ENCODE results near the gene ZFR2. TPM values are rescaled to one million over a fixed set of nuclear protein-coding genes. Genes with fewer than 3 reads are reported as not detected.

ZFR2 gene
- total RNA-seq, 2 donors from 2014 or later, result 0.28 to 1.6 TPM

GRCh38 chr19:3837332-3837731 is 31.5 kb downstream of the ZFR2 start:
- H3K9me3 Mint-ChIP-seq, result no peaks in the 10 kb centered on the region
- H3K27me3 Mint-ChIP-seq, result peaks cover 3% of the 10 kb centered on the region
- no peak overlapping the region for H3K27ac Mint-ChIP-seq
- no peaks in the 10 kb centered on the region for H3K36me3 Mint-ChIP-seq (ENCODE audit: low read depth)
- H3K4me1 Mint-ChIP-seq, result no peaks in the 10 kb centered on the region
- no peak for ATAC-seq (replicated peaks)
- H3K4me3 Mint-ChIP-seq, result no peak overlapping the region

- peak; percentile 65 for ATAC-seq (replicated peaks)
- Mint-ChIP-seq H3K27me3 (peaks cover 3% of the 10 kb centered on the region), H3K9me3 (no peaks in the 10 kb centered on the region), H3K27ac (no peak overlapping the region), H3K36me3 (ENCODE audit: low read depth) (no peaks in the 10 kb centered on the region), H3K4me1 (no peaks in the 10 kb centered on the region), H3K4me3 (no peak overlapping the region)
Observed at GRCh38 chr19:3836887-3837286, 32.0 kb downstream of the ZFR2 start.

GRCh38 chr19:3835055-3835435 is 33.8 kb downstream of the ZFR2 start:
- H3K9me3 Mint-ChIP-seq, result no peaks in the 10 kb centered on the region
- H3K4me1 Mint-ChIP-seq, result no peaks in the 10 kb centered on the region
- no peak overlapping the region for H3K4me3 Mint-ChIP-seq
- no peak for ATAC-seq (replicated peaks)
- peaks cover 3% of the 10 kb centered on the region for H3K27me3 Mint-ChIP-seq
- H3K27ac Mint-ChIP-seq, result no peak overlapping the region
- H3K36me3 Mint-ChIP-seq (ENCODE audit: low read depth), result no peaks in the 10 kb centered on the region

- Mint-ChIP-seq H3K9me3 (no peaks in the 10 kb centered on the region), H3K36me3 (ENCODE audit: low read depth) (no peaks in the 10 kb centered on the region), H3K4me1 (no peaks in the 10 kb centered on the region), H3K4me3 (no peak overlapping the region), H3K27ac (no peak overlapping the region), H3K27me3 (no peaks in the 10 kb centered on the region)
- ATAC-seq (replicated peaks), result no peak
Observed at GRCh38 chr19:3834349-3835054, 34.3 kb downstream of the ZFR2 start.

- Mint-ChIP-seq H3K4me3 (no peak overlapping the region), H3K4me1 (no peaks in the 10 kb centered on the region), H3K9me3 (no peaks in the 10 kb centered on the region), H3K27ac (no peak overlapping the region), H3K36me3 (ENCODE audit: low read depth) (no peaks in the 10 kb centered on the region), H3K27me3 (no peaks in the 10 kb centered on the region)
- no peak for ATAC-seq (replicated peaks)
Observed at GRCh38 chr19:3833578-3834348, 35.1 kb downstream of the ZFR2 start.

- Mint-ChIP-seq H3K9me3 (no peaks in the 10 kb centered on the region), H3K36me3 (ENCODE audit: low read depth) (no peaks in the 10 kb centered on the region), H3K27ac (no peak overlapping the region), H3K27me3 (no peaks in the 10 kb centered on the region), H3K4me3 (no peak overlapping the region), H3K4me1 (no peaks in the 10 kb centered on the region)
- no peak for ATAC-seq (replicated peaks)
Observed at GRCh38 chr19:3832001-3832400, 36.8 kb downstream of the ZFR2 start.

GRCh38 chr19:3831601-3832000 is 37.2 kb downstream of the ZFR2 start:
- no peaks in the 10 kb centered on the region for H3K27me3 Mint-ChIP-seq
- no peak for ATAC-seq (replicated peaks)
- H3K36me3 Mint-ChIP-seq (ENCODE audit: low read depth), result no peaks in the 10 kb centered on the region
- no peaks in the 10 kb centered on the region for H3K4me1 Mint-ChIP-seq
- H3K4me3 Mint-ChIP-seq, result no peak overlapping the region
- no peak overlapping the region for H3K27ac Mint-ChIP-seq
- H3K9me3 Mint-ChIP-seq, result no peaks in the 10 kb centered on the region

- Mint-ChIP-seq H3K27ac (no peak overlapping the region), H3K4me1 (no peaks in the 10 kb centered on the region), H3K27me3 (no peaks in the 10 kb centered on the region), H3K9me3 (no peaks in the 10 kb centered on the region), H3K4me3 (no peak overlapping the region), H3K36me3 (ENCODE audit: low read depth) (no peaks in the 10 kb centered on the region)
- ATAC-seq (replicated peaks), result no peak
Observed at GRCh38 chr19:3830621-3831589, 37.9 kb downstream of the ZFR2 start.

GRCh38 chr19:3827306-3827705 is 41.5 kb downstream of the ZFR2 start:
- Mint-ChIP-seq H3K27ac (no peak overlapping the region), H3K4me1 (no peaks in the 10 kb centered on the region), H3K9me3 (no peaks in the 10 kb centered on the region), H3K27me3 (no peaks in the 10 kb centered on the region), H3K36me3 (ENCODE audit: low read depth) (no peaks in the 10 kb centered on the region), H3K4me3 (no peak overlapping the region)
- ATAC-seq (replicated peaks), result no peak

- H3K27me3 Mint-ChIP-seq, result no peaks in the 10 kb centered on the region
- no peaks in the 10 kb centered on the region for H3K4me1 Mint-ChIP-seq
- no peaks in the 10 kb centered on the region for H3K36me3 Mint-ChIP-seq (ENCODE audit: low read depth)
- H3K4me3 Mint-ChIP-seq, result no peak overlapping the region
- no peak for ATAC-seq (replicated peaks)
- no peak overlapping the region for H3K27ac Mint-ChIP-seq
- no peaks in the 10 kb centered on the region for H3K9me3 Mint-ChIP-seq
Observed at GRCh38 chr19:3826163-3826562, 42.7 kb downstream of the ZFR2 start.

- Mint-ChIP-seq H3K27me3 (no peaks in the 10 kb centered on the region), H3K9me3 (no peaks in the 10 kb centered on the region), H3K27ac (no peak overlapping the region), H3K4me1 (no peaks in the 10 kb centered on the region), H3K4me3 (no peak overlapping the region), H3K36me3 (ENCODE audit: low read depth) (no peaks in the 10 kb centered on the region)
- ATAC-seq (replicated peaks), result no peak
Observed at GRCh38 chr19:3825286-3825956, 43.4 kb downstream of the ZFR2 start.

- Mint-ChIP-seq H3K36me3 (ENCODE audit: low read depth) (no peaks in the 10 kb centered on the region), H3K9me3 (no peaks in the 10 kb centered on the region), H3K27ac (no peak overlapping the region), H3K4me1 (no peaks in the 10 kb centered on the region), H3K4me3 (no peak overlapping the region), H3K27me3 (no peaks in the 10 kb centered on the region)
- no peak for ATAC-seq (replicated peaks)
Observed at GRCh38 chr19:3823350-3823713, 45.5 kb downstream of the ZFR2 start.

GRCh38 chr19:3822683-3823349 is 46.0 kb downstream of the ZFR2 start:
- H3K27me3 Mint-ChIP-seq, result no peaks in the 10 kb centered on the region
- ATAC-seq (replicated peaks), result no peak
- no peak overlapping the region for H3K4me3 Mint-ChIP-seq
- peaks cover 2% of the 10 kb centered on the region for H3K4me1 Mint-ChIP-seq
- H3K27ac Mint-ChIP-seq, result no peak overlapping the region
- H3K9me3 Mint-ChIP-seq, result no peaks in the 10 kb centered on the region
- H3K36me3 Mint-ChIP-seq (ENCODE audit: low read depth), result no peaks in the 10 kb centered on the region
